ENCODE results near the gene GPR153. TPM values are rescaled to one million over a fixed set of nuclear protein-coding genes. Genes with fewer than 3 reads are reported as not detected.

The GPR153 gene
- total and polyA plus RNA-seq, 2 of the 13 experiments (the other 11 are each of a cell fraction or from before 2014, with no cell fraction given), result 0.22 to 0.31 TPM

GRCh38 chr1:6209661-6210580 lies 51.0 kb downstream of the GPR153 start:
- H4K20me1 ChIP-seq (ENCODE audit: insufficient read depth, low read length), result no peaks in the 10 kb centered on the region
- ChIA-PET CTCF (ENCODE audit: low intra/inter-chr PET ratio, low total read pairs) (no interaction called here), POLR2A (no interaction called here)
- TF ChIP-seq HNRNPL (IDR thresholded peaks at IDR 0.05; ENCODE audit: low read depth, low read length) (0 out of 2 replicates have a peak, but pooled peaks have one; percentile 45), FOXJ3 (CRISPR knock-in tag; IDR thresholded peaks at IDR 0.05; ENCODE audit: borderline replicate concordance) (no peak)
- no peaks in the 10 kb centered on the region for H3K79me2 ChIP-seq (ENCODE audit: insufficient read depth, low read length)
- ATAC-seq, result no peak
- H2AFZ ChIP-seq (ENCODE audit: low read length), result no peak overlapping the region
- H3K4me2 ChIP-seq (ENCODE audit: low read depth, low read length), result no peak overlapping the region
- in situ Hi-C loops (cut with HindIII; ENCODE audit: extremely low pct_ligation_motif_present, low pct_unique_long_range_greater_than_20kb) (no loop called here), intact Hi-C loops (cut with micrococcal nuclease; ENCODE audit: unreplicated experiment) (loop anchor here (10.0 kb wide), 1 partner anchor 625 kb away; no protein-coding TSS in a partner anchor)
- H3K27ac ChIP-seq (ENCODE audit: extremely low read length, insufficient read depth, low read length), result no peak overlapping the region
- H3K4me3 ChIP-seq (replicated peaks in 1 of 3; ENCODE audit: insufficient read depth in 1 of 3, low read depth in 2 of 3, low read length in 3 of 3), result no peak overlapping the region
- peaks cover 7 to 18% of the 10 kb centered on the region in 2 experiments; a peak in 4 of 5 replicates for H3K36me3 ChIP-seq (replicated peaks in 1 of 2; ENCODE audit: control insufficient read depth in 1 of 2, insufficient read depth in 2 of 2, low read length in 2 of 2)
- no peaks in the 10 kb centered on the region for H3K27me3 ChIP-seq (ENCODE audit: control insufficient read depth in 1 of 2, insufficient read depth in 2 of 2, low read length in 2 of 2)
- H3K9ac ChIP-seq (ENCODE audit: insufficient read depth, low read depth, low read length), result no peak overlapping the region
- 100% methylated on average over 2 of the region's 17 CpGs for WGBS (ENCODE audit: low lambda C conversion rate)
- DNase-seq (ENCODE audit: low spot score), result no peak
- H3K9me3 ChIP-seq (ENCODE audit: low read length), result no peaks in the 10 kb centered on the region
- H3K4me1 ChIP-seq (ENCODE audit: insufficient read depth, low read length), result peaks cover 10% of the 10 kb centered on the region
- no TSS peak for BruUV-seq (replicated peaks)
- no peak for FAIRE-seq

GRCh38 chr1:6208723-6209660 lies 51.9 kb downstream of the GPR153 start:
- ChIA-PET POLR2A (no interaction called here), CTCF (ENCODE audit: low intra/inter-chr PET ratio, low total read pairs) (no interaction called here)
- no peak for FAIRE-seq
- in situ Hi-C loops (cut with HindIII; ENCODE audit: extremely low pct_ligation_motif_present, low pct_unique_long_range_greater_than_20kb), result no loop called here
- H3K27ac ChIP-seq (ENCODE audit: extremely low read length, insufficient read depth, low read length), result no peak overlapping the region
- no peak overlapping the region for H2AFZ ChIP-seq (ENCODE audit: low read length)
- no peaks in the 10 kb centered on the region for H3K9me3 ChIP-seq (ENCODE audit: low read length)
- DNase-seq (ENCODE audit: low spot score), result no peak
- no peak overlapping the region for H3K9ac ChIP-seq (ENCODE audit: insufficient read depth, low read depth, low read length)
- no peaks in the 10 kb centered on the region for H3K27me3 ChIP-seq (ENCODE audit: control insufficient read depth in 1 of 2, insufficient read depth in 2 of 2, low read length in 2 of 2)
- peaks cover 7 to 18% of the 10 kb centered on the region in 2 experiments; a peak in 4 of 5 replicates for H3K36me3 ChIP-seq (replicated peaks in 1 of 2; ENCODE audit: control insufficient read depth in 1 of 2, insufficient read depth in 2 of 2, low read length in 2 of 2)
- peaks cover 17% of the 10 kb centered on the region for H3K4me1 ChIP-seq (ENCODE audit: insufficient read depth, low read length)
- no peak overlapping the region for H3K4me2 ChIP-seq (ENCODE audit: low read depth, low read length)
- H3K79me2 ChIP-seq (ENCODE audit: insufficient read depth, low read length), result no peaks in the 10 kb centered on the region
- 98% methylated on average over 99 of the region's 99 CpGs for WGBS (ENCODE audit: low lambda C conversion rate)
- H4K20me1 ChIP-seq (ENCODE audit: insufficient read depth, low read length), result no peaks in the 10 kb centered on the region
- H3K4me3 ChIP-seq (replicated peaks in 1 of 3; ENCODE audit: insufficient read depth in 1 of 3, low read depth in 2 of 3, low read length in 3 of 3), result no peak overlapping the region
- ATAC-seq, result no peak
- intact Hi-C loops (cut with micrococcal nuclease; ENCODE audit: unreplicated experiment), result loop anchor here (10.0 kb wide), 1 partner anchor 624 kb away; no protein-coding TSS in a partner anchor
- BruUV-seq (replicated peaks), result no TSS peak
- TF ChIP-seq KDM5A (IDR thresholded peaks at IDR 0.05; ENCODE audit: borderline replicate concordance, low read length) (no peak), SATB2 (CRISPR knock-in tag; IDR thresholded peaks at IDR 0.05) (no peak), GTF3A (CRISPR knock-in tag; conservative IDR thresholded peaks at IDR 0.05) (no peak), NPAS2 (CRISPR knock-in tag; IDR thresholded peaks at IDR 0.05; ENCODE audit: borderline replicate concordance) (no peak), CEBPB (IDR thresholded peaks at IDR 0.05; ENCODE audit: borderline replicate concordance, low read depth, low read length) (no peak), ZNF280D (CRISPR knock-in tag; IDR thresholded peaks at IDR 0.05) (no peak), ZNF296 (CRISPR knock-in tag; conservative IDR thresholded peaks at IDR 0.05) (no peak), ZNF329 (CRISPR knock-in tag; IDR thresholded peaks at IDR 0.05; ENCODE audit: low read depth) (no peak), ZNF784 (CRISPR knock-in tag; IDR thresholded peaks at IDR 0.05; ENCODE audit: borderline replicate concordance) (no peak)

Measured in HepG2 (cell line).